Colonic mucosa (tissue), 4 donors: ENCODE measurements around the gene DAB1. TPM values are rescaled to one million over a fixed set of nuclear protein-coding genes. Genes with fewer than 3 reads are reported as not detected.
"Not testable (repeated sequence)": the region's sequence is repeated elsewhere in the genome, so short reads cannot be mapped to it uniquely, and the experiment has no call there.

Experiments
- DNase-seq: peaks from one replicate; pipeline ENCODE4 v3.0.0-alpha.2; 2020
- H3K27ac ChIP-seq: fragments of 200-600 bp; one replicate; pipeline ENCODE4 v1.8.0; 2021
- H3K27me3 ChIP-seq: fragments of 200-600 bp; one replicate; pipeline ENCODE4 v1.8.0; 2021
- H3K36me3 ChIP-seq: fragments of 200-600 bp; one replicate; pipeline ENCODE4 v1.8.0; 2021
- H3K4me1 ChIP-seq: fragments of 200-600 bp; one replicate; pipeline ENCODE4 v1.8.0; 2021; ENCODE audit warnings: mild to moderate bottlenecking
- H3K4me3 ChIP-seq: fragments of 200-600 bp; one replicate; pipeline ENCODE4 v1.8.0; 2021
- H3K9ac ChIP-seq, 2 donors: one replicate each; pipeline ENCODE4 v1.7.0; 2013; ENCODE audit warnings: control low read depth in 2 of 2, low read depth in 2 of 2, low read length in 2 of 2
- H3K9me3 ChIP-seq: fragments of 200-600 bp; one replicate; pipeline ENCODE4 v1.8.0; 2021
- CTCF ChIP-seq: fragments of 200-600 bp; IDR thresholded peaks from one replicate; pipeline ENCODE4 v1.8.0; 2022; ENCODE audit warnings: antibody characterized with exemption, mild to moderate bottlenecking
- intact Hi-C: fragments of 100-400 bp; cut with DNase I; formaldehyde crosslinking; loops from one replicate; pipeline ENCODE4 v1.14.1; 2022
- total RNA-seq, 2 donors: library from RNA; stranded (reverse); fragmentation: NEBNext Ultra II Directional in 1 of 2; extraction: Animal tissue kit (Norgen Biotek cat#: 25700) in 1 of 2; gene quantifications; one replicate each; pipeline ENCODE4 v1.2.1, GENCODE V29; 2021
- donor health status: healthy.
- donor health status: DM: no; HTN: no; CAD: no.
- donor health status: DM: no; HTN: no; CAD: no.

DAB1 gene
- total RNA-seq, 2 donors from 2014 or later: 0.42 TPM; not detected in 1

GRCh38 chr1:57353654-57354053 is 70.2 kb downstream of the DAB1 start:
- Histone ChIP-seq H3K27ac (no peak overlapping the region), H3K9me3 (no peaks in the 10 kb centered on the region), H3K27me3 (no peaks in the 10 kb centered on the region), H3K4me1 (no peaks in the 10 kb centered on the region), H3K4me3 (no peak overlapping the region), H3K9ac (no peak overlapping the region), H3K36me3 (no peaks in the 10 kb centered on the region)
- DNase-seq: no peak
- intact Hi-C loops: no loop called here
- TF ChIP-seq CTCF: no peak

- no peak for TF ChIP-seq CTCF
- Histone ChIP-seq H3K4me3 (no peak overlapping the region), H3K4me1 (no peaks in the 10 kb centered on the region), H3K27ac (no peak overlapping the region), H3K9ac (no peak overlapping the region), H3K36me3 (no peaks in the 10 kb centered on the region), H3K9me3 (no peaks in the 10 kb centered on the region), H3K27me3 (no peaks in the 10 kb centered on the region)
- DNase-seq: no peak
- intact Hi-C loops: no loop called here
Measured at GRCh38 chr1:57350610-57351009, 73.2 kb downstream of the DAB1 start.

- H3K9me3 ChIP-seq: no peaks in the 10 kb centered on the region
- no peaks in the 10 kb centered on the region for H3K27me3 ChIP-seq
- DNase-seq: no peak
- intact Hi-C loops: no loop called here
- no peak overlapping the region for H3K9ac ChIP-seq
- no peak overlapping the region for H3K4me3 ChIP-seq
- no peaks in the 10 kb centered on the region for H3K36me3 ChIP-seq
- H3K4me1 ChIP-seq: no peaks in the 10 kb centered on the region
- TF ChIP-seq CTCF: no peak
- H3K27ac ChIP-seq: no peak overlapping the region
Measured at GRCh38 chr1:57348921-57349320, 74.9 kb downstream of the DAB1 start.

- Histone ChIP-seq H3K9me3 (no peaks in the 10 kb centered on the region), H3K9ac (no peak overlapping the region), H3K27ac (no peak overlapping the region), H3K27me3 (no peaks in the 10 kb centered on the region), H3K4me1 (no peaks in the 10 kb centered on the region), H3K36me3 (no peaks in the 10 kb centered on the region), H3K4me3 (no peak overlapping the region)
- DNase-seq: no peak
- TF ChIP-seq CTCF: no peak
- intact Hi-C loops: no loop called here
Measured at GRCh38 chr1:57345916-57346315, 77.9 kb downstream of the DAB1 start.

GRCh38 chr1:57344265-57344664 is 79.6 kb downstream of the DAB1 start:
- H3K4me3 ChIP-seq: no peak overlapping the region
- H3K36me3 ChIP-seq: no peaks in the 10 kb centered on the region
- intact Hi-C loops: no loop called here
- no peaks in the 10 kb centered on the region for H3K27me3 ChIP-seq
- no peak overlapping the region for H3K9ac ChIP-seq
- TF ChIP-seq CTCF: no peak
- DNase-seq: no peak
- H3K27ac ChIP-seq: no peak overlapping the region
- H3K4me1 ChIP-seq: no peaks in the 10 kb centered on the region
- no peaks in the 10 kb centered on the region for H3K9me3 ChIP-seq

GRCh38 chr1:57343298-57343915 is 80.5 kb downstream of the DAB1 start:
- H3K36me3 ChIP-seq, H3K27ac ChIP-seq, H3K4me3 ChIP-seq, H3K27me3 ChIP-seq, DNase-seq, H3K4me1 ChIP-seq, intact Hi-C loops, H3K9me3 ChIP-seq, H3K9ac ChIP-seq: not testable (repeated sequence)
